HFF-Myc (cell line): ENCODE results near the gene CUEDC1.

Experiments
- DNase-seq: peaks from one replicate; pipeline ENCODE4 v3.0.0-alpha.2; 2011; ENCODE audit warnings: low read depth; ENCODE audit errors: extremely low read depth
- H3K4me3 ChIP-seq: replicated peaks from 2 replicates; pipeline ENCODE4 v1.5.1; 2011; ENCODE audit warnings: low read depth, mild to moderate bottlenecking, control low read depth, low read length
- TF ChIP-seq, protein P1 (sequence below): IDR thresholded peaks from 2 replicates; pipeline ENCODE4 v1.5.1; 2012; ENCODE audit warnings: mild to moderate bottlenecking, low read depth, low read length, control low read depth; ENCODE audit errors: missing control alignments

Gene CUEDC1

DNA sequence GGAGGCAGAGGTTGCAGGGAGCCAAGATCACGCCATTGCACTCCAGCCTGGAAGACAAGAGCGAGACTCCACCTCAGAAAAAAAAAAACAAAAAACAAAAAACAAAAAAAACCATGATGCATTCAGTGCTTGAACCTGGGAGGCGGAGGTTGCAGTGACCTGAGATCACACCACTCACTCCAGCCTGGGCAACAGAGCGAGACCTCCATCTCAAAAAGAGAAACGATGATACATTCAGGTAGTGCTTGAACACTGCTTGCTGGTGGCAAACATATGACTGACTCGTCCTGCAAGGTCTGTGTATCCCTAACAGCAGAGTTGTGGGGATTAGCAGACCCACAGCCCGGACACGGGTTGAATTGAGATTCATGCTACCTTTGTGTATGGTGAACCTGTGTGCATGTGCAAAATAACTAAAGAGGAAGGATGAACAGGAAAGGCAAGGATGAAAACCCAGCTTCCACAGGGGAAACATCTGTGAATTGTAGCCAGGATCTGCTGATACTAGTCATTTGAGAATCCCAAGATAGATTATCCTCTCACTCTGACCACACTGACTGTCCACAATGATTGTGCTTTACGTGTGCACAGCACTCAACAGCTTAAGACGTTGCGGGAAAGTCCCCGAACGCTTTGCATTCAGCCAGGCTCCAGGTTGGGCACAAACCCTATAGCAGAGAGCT lies 53.0 kb downstream of the CUEDC1 start:
- DNase-seq = no peak
- H3K4me3 ChIP-seq = no peak overlapping the region
- TF ChIP-seq, protein P1, sequence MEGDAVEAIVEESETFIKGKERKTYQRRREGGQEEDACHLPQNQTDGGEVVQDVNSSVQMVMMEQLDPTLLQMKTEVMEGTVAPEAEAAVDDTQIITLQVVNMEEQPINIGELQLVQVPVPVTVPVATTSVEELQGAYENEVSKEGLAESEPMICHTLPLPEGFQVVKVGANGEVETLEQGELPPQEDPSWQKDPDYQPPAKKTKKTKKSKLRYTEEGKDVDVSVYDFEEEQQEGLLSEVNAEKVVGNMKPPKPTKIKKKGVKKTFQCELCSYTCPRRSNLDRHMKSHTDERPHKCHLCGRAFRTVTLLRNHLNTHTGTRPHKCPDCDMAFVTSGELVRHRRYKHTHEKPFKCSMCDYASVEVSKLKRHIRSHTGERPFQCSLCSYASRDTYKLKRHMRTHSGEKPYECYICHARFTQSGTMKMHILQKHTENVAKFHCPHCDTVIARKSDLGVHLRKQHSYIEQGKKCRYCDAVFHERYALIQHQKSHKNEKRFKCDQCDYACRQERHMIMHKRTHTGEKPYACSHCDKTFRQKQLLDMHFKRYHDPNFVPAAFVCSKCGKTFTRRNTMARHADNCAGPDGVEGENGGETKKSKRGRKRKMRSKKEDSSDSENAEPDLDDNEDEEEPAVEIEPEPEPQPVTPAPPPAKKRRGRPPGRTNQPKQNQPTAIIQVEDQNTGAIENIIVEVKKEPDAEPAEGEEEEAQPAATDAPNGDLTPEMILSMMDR = no peak

DNA sequence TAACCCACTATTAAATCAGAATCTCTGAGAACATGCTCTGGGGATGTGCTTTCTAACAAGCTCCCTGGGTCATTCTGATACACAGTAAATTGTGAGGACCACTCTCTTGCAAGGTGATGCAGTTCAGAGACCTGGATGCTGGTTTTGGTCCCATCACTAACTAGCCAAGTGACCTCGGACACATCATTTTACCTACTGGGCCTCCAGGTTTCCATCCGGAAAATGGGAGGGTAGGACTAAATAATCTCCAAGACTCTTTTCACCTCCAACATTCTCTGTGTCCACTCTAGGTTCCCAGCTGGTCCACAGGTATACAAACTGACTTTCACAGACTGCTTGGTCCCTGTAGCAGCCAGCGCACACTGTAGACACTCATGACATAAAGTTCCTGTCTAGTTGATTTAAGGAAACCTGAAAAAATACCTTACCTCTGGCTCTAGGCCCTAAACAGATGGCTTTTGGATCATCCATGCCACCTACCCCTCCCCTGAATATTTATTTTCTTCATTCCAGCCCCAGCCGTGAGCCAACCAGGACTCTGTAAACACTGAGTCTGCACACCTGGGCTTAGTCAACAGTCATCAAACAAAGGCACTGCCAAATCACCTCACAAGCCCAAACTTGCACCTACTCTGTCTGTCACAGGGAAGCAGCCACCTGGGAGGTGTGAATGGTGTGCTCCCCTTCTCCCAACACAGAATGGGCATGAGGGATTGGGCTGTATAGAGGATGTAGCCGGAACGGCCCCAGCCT lies 54.0 kb downstream of the CUEDC1 start:
- TF ChIP-seq, protein P1 = no peak
- H3K4me3 ChIP-seq = no peak overlapping the region
- no peak for DNase-seq

DNA sequence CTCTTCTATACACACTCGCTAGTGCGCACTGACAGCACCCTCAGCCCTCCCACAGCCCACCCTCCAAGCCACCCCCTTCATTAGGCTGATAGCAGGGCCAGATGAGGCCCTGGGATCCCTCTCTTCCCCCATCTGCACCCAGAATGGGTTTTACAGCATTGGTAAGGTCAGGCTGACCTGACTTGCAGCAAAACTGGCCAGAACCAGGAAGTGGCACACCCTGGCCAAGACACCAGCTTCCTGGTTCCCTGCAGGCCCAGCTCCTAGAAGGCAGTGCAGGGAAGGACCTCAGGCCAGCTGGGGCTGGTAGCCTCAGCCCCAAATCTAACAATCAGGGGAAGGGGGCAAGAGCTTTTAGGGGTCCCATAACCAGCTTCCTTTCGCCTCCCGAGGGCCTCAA lies 55.4 kb downstream of the CUEDC1 start:
- no peak for DNase-seq
- TF ChIP-seq, protein P1 = no peak
- no peak overlapping the region for H3K4me3 ChIP-seq

DNA sequence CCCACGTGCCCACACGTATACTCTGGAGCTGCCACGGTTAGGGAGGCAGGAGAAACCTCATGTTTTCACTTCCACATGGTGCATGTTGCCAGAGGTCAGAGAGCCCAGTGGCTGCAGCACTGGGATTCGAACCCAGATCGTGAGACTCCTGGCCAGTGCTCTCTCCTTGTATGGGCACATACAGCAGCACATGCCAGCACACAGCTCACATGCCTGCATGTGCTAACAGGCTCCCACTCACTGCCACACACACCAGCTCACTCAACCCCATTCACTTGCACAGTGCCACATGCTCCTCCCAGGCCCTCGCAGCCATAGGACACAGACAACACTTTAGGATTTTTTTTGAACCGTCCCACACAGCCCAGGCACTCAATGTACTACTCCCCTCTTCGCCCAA lies 55.8 kb downstream of the CUEDC1 start:
- DNase-seq = no peak
- no peak overlapping the region for H3K4me3 ChIP-seq
- TF ChIP-seq, protein P1 = no peak

DNA sequence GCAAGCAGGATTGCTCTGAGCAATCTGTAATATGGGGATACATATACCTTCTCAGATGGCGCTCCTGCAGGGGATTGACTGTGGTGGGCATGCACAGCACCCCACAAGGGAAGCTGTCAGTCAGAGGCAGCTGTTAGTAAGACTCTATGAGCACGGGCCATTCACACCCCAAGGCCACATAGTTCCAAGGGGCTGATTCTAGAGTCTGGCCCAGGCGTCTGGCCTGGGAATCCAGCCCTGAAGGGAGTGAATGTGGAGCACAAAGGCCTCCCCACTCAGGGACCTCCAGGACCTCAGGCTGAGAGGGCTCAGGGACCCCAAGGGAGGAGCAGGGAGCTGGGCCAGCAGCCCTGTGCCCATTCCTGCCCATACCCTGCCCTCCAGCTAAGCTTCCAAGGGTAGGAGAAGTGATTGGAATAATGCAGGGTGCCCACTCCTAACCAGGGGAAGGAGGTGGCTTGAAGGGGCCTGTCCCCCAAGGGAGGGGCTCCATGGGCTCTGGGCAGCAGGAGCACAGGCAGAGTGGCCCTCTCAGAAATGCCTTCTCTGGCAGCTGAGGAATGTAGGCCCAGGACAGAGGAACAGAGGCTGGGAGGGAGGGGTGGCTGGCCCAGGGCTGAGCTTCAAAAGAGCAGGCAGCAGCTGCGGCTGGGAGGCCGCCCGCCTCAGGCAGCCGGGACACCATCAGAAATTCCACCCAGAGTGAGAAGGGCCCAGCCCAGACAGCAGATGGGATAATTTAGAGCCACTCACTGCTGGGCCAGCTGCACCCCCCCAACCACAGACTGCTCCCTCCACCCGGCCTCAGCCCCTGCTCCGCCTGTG lies 56.5 kb downstream of the CUEDC1 start:
- H3K4me3 ChIP-seq = no peak overlapping the region
- TF ChIP-seq, protein P1 = no peak
- no peak for DNase-seq

DNA sequence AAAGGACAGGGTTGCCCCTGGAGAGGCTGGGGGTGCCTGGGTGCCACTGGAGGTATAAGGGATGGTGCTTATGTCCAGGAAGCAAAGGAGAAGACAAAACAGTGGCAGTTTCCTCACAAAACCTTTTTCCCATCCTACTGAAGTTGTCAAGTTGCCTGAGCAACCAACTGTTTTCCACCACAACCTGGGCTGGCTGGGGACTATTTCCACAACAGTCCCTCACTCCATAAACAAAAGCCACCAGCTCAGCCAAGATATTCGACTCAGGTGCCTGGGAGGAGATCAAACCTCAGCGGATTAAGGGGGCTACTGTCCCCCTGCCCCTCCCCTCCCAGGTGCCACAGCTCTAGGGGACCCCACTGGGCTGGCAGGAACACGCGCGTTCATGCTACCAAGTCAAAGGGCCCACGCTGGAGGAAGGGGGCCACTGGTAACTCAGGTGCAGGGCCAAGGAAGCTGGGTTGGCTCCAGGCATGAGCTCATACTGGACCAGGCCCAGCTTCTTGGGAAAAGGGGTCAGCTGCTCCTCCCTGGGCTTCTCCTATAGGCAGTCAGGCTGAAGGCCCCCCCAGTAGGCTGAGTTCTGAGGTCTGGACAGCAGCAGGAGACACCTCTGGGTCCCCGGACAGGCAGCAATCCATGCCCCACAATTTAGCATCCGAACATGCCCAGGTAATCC lies 59.7 kb downstream of the CUEDC1 start:
- H3K4me3 ChIP-seq = no peak overlapping the region
- no peak for DNase-seq
- TF ChIP-seq, protein P1 = no peak
